ENCODE results near the gene EHHADH.

Gene EHHADH

DNA sequence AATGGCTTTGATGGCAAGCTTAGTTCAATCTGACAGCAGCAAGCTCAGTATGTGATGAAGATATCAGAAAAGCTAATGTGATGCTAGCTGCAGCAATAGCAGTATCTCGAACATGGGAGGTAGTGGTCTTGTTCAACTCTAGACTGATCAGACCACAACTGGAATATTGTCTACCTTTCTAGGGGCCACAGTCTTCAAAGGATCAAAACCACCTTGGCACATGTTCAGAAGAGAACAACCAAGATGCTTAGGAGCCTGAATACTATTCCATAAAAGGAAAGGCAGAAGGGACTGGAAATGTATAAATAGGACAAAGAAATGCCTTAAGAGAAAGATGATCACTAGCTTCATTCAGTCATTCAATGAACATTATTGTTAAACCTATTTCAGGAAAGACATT, 103.3 kb downstream of the EHHADH start:
- no peak overlapping the region for H3K4me3 ChIP-seq (replicated peaks; ENCODE audit: low read depth, low read length)
- TF ChIP-seq, protein P1, sequence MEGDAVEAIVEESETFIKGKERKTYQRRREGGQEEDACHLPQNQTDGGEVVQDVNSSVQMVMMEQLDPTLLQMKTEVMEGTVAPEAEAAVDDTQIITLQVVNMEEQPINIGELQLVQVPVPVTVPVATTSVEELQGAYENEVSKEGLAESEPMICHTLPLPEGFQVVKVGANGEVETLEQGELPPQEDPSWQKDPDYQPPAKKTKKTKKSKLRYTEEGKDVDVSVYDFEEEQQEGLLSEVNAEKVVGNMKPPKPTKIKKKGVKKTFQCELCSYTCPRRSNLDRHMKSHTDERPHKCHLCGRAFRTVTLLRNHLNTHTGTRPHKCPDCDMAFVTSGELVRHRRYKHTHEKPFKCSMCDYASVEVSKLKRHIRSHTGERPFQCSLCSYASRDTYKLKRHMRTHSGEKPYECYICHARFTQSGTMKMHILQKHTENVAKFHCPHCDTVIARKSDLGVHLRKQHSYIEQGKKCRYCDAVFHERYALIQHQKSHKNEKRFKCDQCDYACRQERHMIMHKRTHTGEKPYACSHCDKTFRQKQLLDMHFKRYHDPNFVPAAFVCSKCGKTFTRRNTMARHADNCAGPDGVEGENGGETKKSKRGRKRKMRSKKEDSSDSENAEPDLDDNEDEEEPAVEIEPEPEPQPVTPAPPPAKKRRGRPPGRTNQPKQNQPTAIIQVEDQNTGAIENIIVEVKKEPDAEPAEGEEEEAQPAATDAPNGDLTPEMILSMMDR (IDR thresholded peaks at IDR 0.05; ENCODE audit: low read length, missing control alignments), result no peak

GRCh38 chr3:185149591-185149990, 104.3 kb downstream of the EHHADH start:
- TF ChIP-seq, protein P1 (IDR thresholded peaks at IDR 0.05; ENCODE audit: low read length, missing control alignments), result no peak
- DNase-seq (ENCODE audit: low read depth), result no peak
- no peak overlapping the region for H3K4me3 ChIP-seq (replicated peaks; ENCODE audit: low read depth, low read length)

More for the DNA sequence above, 103.3 kb downstream of the EHHADH start:
- DNase-seq (ENCODE audit: low read depth), result no peak

DNA sequence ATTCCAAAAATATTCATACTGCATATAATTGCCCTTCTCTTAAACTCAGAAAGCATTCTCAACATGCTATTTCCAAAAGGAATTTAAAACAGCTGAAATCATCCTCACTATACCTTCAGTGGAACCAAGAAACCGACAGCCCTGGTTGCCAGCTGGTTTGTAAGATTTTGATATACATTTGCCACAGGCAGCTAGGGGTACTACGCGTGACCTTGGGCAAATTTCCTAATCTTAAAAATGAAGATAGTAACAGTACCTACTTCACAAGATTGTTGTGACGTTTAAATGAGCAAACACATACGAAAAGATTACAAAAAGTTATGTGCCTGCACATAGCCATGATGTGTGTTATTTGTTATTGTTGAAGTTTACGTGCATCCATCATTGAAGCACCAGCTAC, 108.3 kb downstream of the EHHADH start:
- no peak overlapping the region for H3K4me3 ChIP-seq (replicated peaks; ENCODE audit: low read depth, low read length)
- TF ChIP-seq, protein P1 (IDR thresholded peaks at IDR 0.05; ENCODE audit: low read length, missing control alignments), result no peak
- no peak for DNase-seq (ENCODE audit: low read depth)

DNA sequence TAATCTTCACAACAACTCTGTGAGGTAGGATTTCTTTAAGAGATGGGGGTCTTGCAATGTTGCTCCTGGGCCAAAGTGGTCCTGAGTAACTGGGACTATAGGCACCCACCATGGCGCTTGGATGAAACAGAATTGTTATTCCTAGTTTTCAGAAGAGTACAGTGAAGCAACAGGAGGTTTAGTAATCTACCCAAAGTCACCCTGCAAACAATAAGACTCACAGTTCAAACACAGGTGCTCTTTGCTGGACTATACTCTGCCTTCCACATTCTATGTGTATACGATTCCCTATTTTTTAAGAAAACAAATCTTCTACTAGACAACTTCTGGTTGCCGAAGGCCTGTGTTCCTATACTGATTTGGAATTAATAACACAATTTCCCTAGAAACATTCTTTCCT, 109.1 kb downstream of the EHHADH start:
- TF ChIP-seq, protein P1 (IDR thresholded peaks at IDR 0.05; ENCODE audit: low read length, missing control alignments), result no peak
- no peak overlapping the region for H3K4me3 ChIP-seq (replicated peaks; ENCODE audit: low read depth, low read length)
- no peak for DNase-seq (ENCODE audit: low read depth)
